ENCODE measurements around the gene ZNF609. TPM values are rescaled to one million over a fixed set of nuclear protein-coding genes. Genes with fewer than 3 reads are reported as not detected.

ZNF609 gene
- total and polyA plus RNA-seq, 10 of the 15 experiments (the other 5 are each of a cell fraction or from before 2014, with no cell fraction given) = 5.1 to 35.3 (median 13.6) TPM

GRCh38 chr15:64688770-64689169 lies 228.4 kb downstream of the ZNF609 start:
- Histone ChIP-seq H3K4me1 (ENCODE audit: control insufficient read depth, insufficient read depth, low read length) (no peaks in the 10 kb centered on the region), H3K27me3 (replicated peaks in 1 of 2; ENCODE audit: control insufficient read depth in 2 of 2, insufficient read depth in 2 of 2, low read length in 1 of 2) (no peaks in the 10 kb centered on the region), H4K20me1 (ENCODE audit: control insufficient read depth, insufficient read depth) (no peaks in the 10 kb centered on the region), H3K4me3 (no peak overlapping the region), H3K36me3 (ENCODE audit: control insufficient read depth in 2 of 2, insufficient read depth in 2 of 2, low read length in 1 of 2) (peaks cover 15 to 36% of the 10 kb centered on the region in 2 experiments), H3K27ac (ENCODE audit: control insufficient read depth, insufficient read depth) (no peak overlapping the region), H3K9ac (ENCODE audit: control insufficient read depth, insufficient read depth, low read length) (no peak overlapping the region), H2AFZ (ENCODE audit: control insufficient read depth, low read depth, low read length) (no peak overlapping the region), H3K4me2 (ENCODE audit: control insufficient read depth, insufficient read depth) (no peak overlapping the region), H3K79me2 (ENCODE audit: control insufficient read depth, insufficient read depth, low read length) (peaks cover 4% of the 10 kb centered on the region), H3K9me3 (replicated peaks; ENCODE audit: control insufficient read depth, insufficient read depth, low read length) (no peaks in the 10 kb centered on the region)
- ChIA-PET CTCF (interaction anchor here (15.4 kb wide), 1 partner anchor 41 kb away, joined by 267 read pairs; no protein-coding TSS in a partner anchor), POLR2A (interaction anchor here (0.6 to 1.0 kb wide), 5 partner anchors 8 to 205 kb away, joined by 3 to 8 read pairs (median 5); no protein-coding TSS in a partner anchor), RAD21 (ENCODE audit: unreplicated experiment) (no interaction called here), SMC1A (ENCODE audit: uncharacterized antibody, unreplicated experiment) (interaction anchor here (0.7 to 7.4 kb wide), 2 partner anchors 11 to 39 kb away, joined by 3 to 41 read pairs; no protein-coding TSS in a partner anchor)
- intact Hi-C loops (cut with micrococcal nuclease; ENCODE audit: unreplicated experiment) = loop anchor here (5.0 to 10.0 kb wide), 2 partner anchors 124 to 484 kb away; no protein-coding TSS in a partner anchor
- FAIRE-seq (no peak), ATAC-seq (no peak), DNase-seq (ENCODE audit: low read depth, low spot score) (no peak)
- BruUV-seq (replicated peaks) = no TSS peak
- in situ Hi-C loops (cut with MboI) = no loop called here
- 98% methylated on average over 3 of the region's 3 CpGs for WGBS (ENCODE audit: insufficient coverage, insufficient replicate concordance, low lambda C conversion rate, missing lambda C conversion rate)
- TF ChIP-seq BCL3 (IDR thresholded peaks at IDR 0.05; ENCODE audit: borderline replicate concordance, insufficient read depth, low read depth, low read length, poor library complexity, severe bottlenecking) (no peak), NR2C2 (IDR thresholded peaks at IDR 0.05; ENCODE audit: borderline replicate concordance, control insufficient read depth, insufficient read length, low read depth) (no peak), IRF3 (IDR thresholded peaks at IDR 0.05) (no peak), ZNF207 (IDR thresholded peaks at IDR 0.05; ENCODE audit: borderline replicate concordance) (no peak), ASH2L (IDR thresholded peaks at IDR 0.05; ENCODE audit: borderline replicate concordance, low read depth) (no peak), POLR2AphosphoS5 (IDR thresholded peaks at IDR 0.05; ENCODE audit: low read length) (no peak), MEF2B (IDR thresholded peaks at IDR 0.05; ENCODE audit: partially characterized antibody, poor library complexity, severe bottlenecking) (no peak), FOXK2 (IDR thresholded peaks at IDR 0.05) (no peak), ZBED1 (IDR thresholded peaks at IDR 0.05; ENCODE audit: borderline replicate concordance) (no peak), ETV6 (conservative IDR thresholded peaks at IDR 0.05 in 1 of 2, IDR thresholded peaks at IDR 0.05 in 1 of 2; ENCODE audit: borderline replicate concordance in 1 of 2, low read depth in 1 of 2) (no peak), CREM (IDR thresholded peaks at IDR 0.05; ENCODE audit: low read depth) (no peak), MXI1 (IDR thresholded peaks at IDR 0.05; ENCODE audit: low read depth, low read length) (no peak)
